ENCODE data around the gene OSER1. TPM values are rescaled to one million over a fixed set of nuclear protein-coding genes. Genes with fewer than 3 reads are reported as not detected.

OSER1 gene
- total RNA-seq, 2 experiments from 2014 or later, result 172 TPM

GRCh38 chr20:44231713-44232468 is 21.3 kb upstream of the OSER1 start:
- H3K9me3 Mint-ChIP-seq, result no peaks in the 10 kb centered on the region
- Histone ChIP-seq H3K9me3 (ENCODE audit: control insufficient read depth in 1 of 2, insufficient read depth in 1 of 2, low read length in 2 of 2) (no peaks in the 10 kb centered on the region), H3K4me1 (ENCODE audit: insufficient read depth, low read length) (peaks cover 4% of the 10 kb centered on the region), H3K36me3 (ENCODE audit: insufficient read depth, low read length) (no peaks in the 10 kb centered on the region), H3K4me3 (ENCODE audit: low read length) (no peak overlapping the region), H3K27me3 (ENCODE audit: control insufficient read depth in 1 of 2, insufficient read depth in 2 of 2, low read length in 2 of 2) (no peaks in the 10 kb centered on the region), H3K27ac (ENCODE audit: low read depth in 1 of 2, low read length in 2 of 2) (no peak overlapping the region)
- no peak for TF ChIP-seq CTCF (IDR thresholded peaks at IDR 0.05)
- no peaks in the 10 kb centered on the region for H3K36me3 Mint-ChIP-seq (ENCODE audit: low read depth)
- POLR2A ChIA-PET, result no interaction called here
- intact Hi-C loops (cut with DNase I, micrococcal nuclease), result no loop called here
- H3K4me1 Mint-ChIP-seq (ENCODE audit: low read depth), result no peaks in the 10 kb centered on the region
- H3K4me3 Mint-ChIP-seq, result no peak overlapping the region
- CTCF ChIA-PET, result interaction anchor here (1.2 kb wide), 1 partner anchor 14 kb away, joined by 3 read pairs; no protein-coding TSS in a partner anchor
- DNase-seq (no peak), ATAC-seq (ENCODE audit: poor library complexity) (no peak)
- H3K27me3 Mint-ChIP-seq, result no peaks in the 10 kb centered on the region
- no peak overlapping the region for H3K27ac Mint-ChIP-seq

GRCh38 chr20:44231193-44231592 is 20.6 kb upstream of the OSER1 start:
- no peak for DNase-seq
- ChIA-PET CTCF (interaction anchor here (1.2 kb wide), 1 partner anchor 14 kb away, joined by 3 read pairs; no protein-coding TSS in a partner anchor), POLR2A (no interaction called here)
- Mint-ChIP-seq H3K27ac (no peak overlapping the region), H3K36me3 (ENCODE audit: low read depth) (no peaks in the 10 kb centered on the region), H3K27me3 (no peaks in the 10 kb centered on the region), H3K4me1 (ENCODE audit: low read depth) (no peaks in the 10 kb centered on the region), H3K9me3 (no peaks in the 10 kb centered on the region), H3K4me3 (no peak overlapping the region)
- no peak for TF ChIP-seq CTCF (IDR thresholded peaks at IDR 0.05)
- intact Hi-C loops (cut with DNase I, micrococcal nuclease), result no loop called here
- Histone ChIP-seq H3K9me3 (ENCODE audit: control insufficient read depth in 1 of 2, insufficient read depth in 1 of 2, low read length in 2 of 2) (no peaks in the 10 kb centered on the region), H3K36me3 (ENCODE audit: insufficient read depth, low read length) (no peaks in the 10 kb centered on the region), H3K27ac (ENCODE audit: low read depth in 1 of 2, low read length in 2 of 2) (no peak overlapping the region), H3K4me3 (ENCODE audit: low read length) (no peak overlapping the region), H3K27me3 (ENCODE audit: control insufficient read depth in 1 of 2, insufficient read depth in 2 of 2, low read length in 2 of 2) (no peaks in the 10 kb centered on the region), H3K4me1 (ENCODE audit: insufficient read depth, low read length) (peaks cover 4% of the 10 kb centered on the region)
- ATAC-seq (ENCODE audit: poor library complexity), result no peak

- H3K9me3 Mint-ChIP-seq, result no peaks in the 10 kb centered on the region
- H3K4me1 ChIP-seq (ENCODE audit: insufficient read depth, low read length), result peaks cover 4% of the 10 kb centered on the region
- H3K4me1 Mint-ChIP-seq (ENCODE audit: low read depth), result no peaks in the 10 kb centered on the region
- no peaks in the 10 kb centered on the region for H3K27me3 Mint-ChIP-seq
- TF ChIP-seq CTCF (IDR thresholded peaks at IDR 0.05), result no peak
- H3K4me3 ChIP-seq (ENCODE audit: low read length), result no peak overlapping the region
- CTCF ChIA-PET, result interaction anchor here (1.4 to 1.6 kb wide), 2 partner anchors 11 to 82 kb away, joined by 3 to 6 read pairs; partner anchors contain the start of gene FITM2
- no peak overlapping the region for H3K27ac ChIP-seq (ENCODE audit: low read depth in 1 of 2, low read length in 2 of 2)
- ATAC-seq (ENCODE audit: poor library complexity), result no peak
- intact Hi-C loops (cut with DNase I, micrococcal nuclease), result no loop called here
- no peaks in the 10 kb centered on the region for H3K27me3 ChIP-seq (ENCODE audit: control insufficient read depth in 1 of 2, insufficient read depth in 2 of 2, low read length in 2 of 2)
- no peaks in the 10 kb centered on the region for H3K36me3 ChIP-seq (ENCODE audit: insufficient read depth, low read length)
- DNase-seq, result no peak
- POLR2A ChIA-PET, result no interaction called here
- no peak overlapping the region for H3K4me3 Mint-ChIP-seq
- no peak overlapping the region for H3K27ac Mint-ChIP-seq
- H3K36me3 Mint-ChIP-seq (ENCODE audit: low read depth), result no peaks in the 10 kb centered on the region
- H3K9me3 ChIP-seq (ENCODE audit: control insufficient read depth in 1 of 2, insufficient read depth in 1 of 2, low read length in 2 of 2), result no peaks in the 10 kb centered on the region
Measured at GRCh38 chr20:44228465-44229258, 18.1 kb upstream of the OSER1 start.
